Embryonic facial prominence (tissue), 1 donor: ENCODE data around the gene FGF2.
"Not testable (repeated sequence)": the region's sequence is repeated elsewhere in the genome, so short reads cannot be mapped to it uniquely, and the experiment has no call there.

Experiments used
- DNase-seq: peaks from one replicate; pipeline ENCODE4 v3.0.0-alpha.2; 2016; ENCODE audit errors: extremely low spot score

The FGF2 gene

GRCh38 chr4:122921971-122922876 lies 95.6 kb downstream of the FGF2 start, which contains the start of gene NUDT6:
TSS of gene NUDT6 (minus strand) at chr4:122922597. CDS start at chr4:122922572, 25 bp downstream.
- no peak for DNase-seq

GRCh38 chr4:122922877-122923511 lies 96.4 kb downstream of the FGF2 start:
- DNase-seq = peak; percentile 80

GRCh38 chr4:122928930-122929329 lies 102.3 kb downstream of the FGF2 start:
- no peak for DNase-seq

- no peak for DNase-seq
These were observed 104.2 kb downstream of the FGF2 start for GRCh38 chr4:122930862-122931261.

GRCh38 chr4:122932763-122933162 lies 106.1 kb downstream of the FGF2 start:
- DNase-seq = no peak

- not testable (repeated sequence) for DNase-seq
These were observed 118.5 kb downstream of the FGF2 start for GRCh38 chr4:122945136-122945535.

- no peak for DNase-seq
These were observed 119.5 kb downstream of the FGF2 start for GRCh38 chr4:122946142-122946541.
